ENCODE measurements around the gene POLR2E. TPM values are rescaled to one million over a fixed set of nuclear protein-coding genes. Genes with fewer than 3 reads are reported as not detected.

POLR2E gene
- total RNA-seq, 1 experiment from 2014 or later = 261 TPM

DNA sequence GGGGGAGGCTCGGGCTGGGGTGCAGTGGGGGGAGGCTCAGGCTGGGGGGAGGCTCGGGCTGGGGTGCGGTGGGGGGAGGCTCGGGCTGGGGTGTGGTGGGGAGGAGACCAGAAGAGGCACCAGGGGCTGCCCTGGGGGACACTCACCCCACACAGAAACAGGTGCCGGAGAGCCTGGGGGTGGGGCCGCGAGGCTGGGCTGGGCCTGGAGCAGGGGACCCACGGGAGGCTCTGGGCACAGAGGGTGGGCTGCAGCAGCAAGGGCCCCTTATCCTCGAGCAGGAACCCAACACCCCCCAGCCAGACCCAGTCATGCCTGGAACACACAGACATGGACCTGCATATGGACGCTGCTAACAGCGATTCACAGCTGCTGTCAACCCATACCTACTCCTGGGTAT, 42.9 kb upstream of the POLR2E start:
- Histone ChIP-seq H3K27me3 (ENCODE audit: insufficient read depth, low read length) (no peaks in the 10 kb centered on the region), H2BK20ac (ENCODE audit: low read depth, low read length, poor library complexity, severe bottlenecking) (no peak overlapping the region), H3K9me3 (ENCODE audit: control insufficient read depth, low read depth, low read length) (no peaks in the 10 kb centered on the region), H2AK5ac (ENCODE audit: insufficient read length, low read length) (no peak overlapping the region), H3K14ac (ENCODE audit: insufficient read depth, low read length) (no peak overlapping the region), H3K4ac (ENCODE audit: low read depth, low read length) (no peak overlapping the region), H4K91ac (ENCODE audit: insufficient read length, low read depth, low read length) (no peak overlapping the region), H3K27ac (ENCODE audit: insufficient read length, low read depth, low read length) (no peak overlapping the region), H3K79me2 (ENCODE audit: insufficient read depth, low read length) (no peaks in the 10 kb centered on the region), H2BK5ac (ENCODE audit: insufficient read length, low read length) (no peak overlapping the region), H2BK12ac (ENCODE audit: insufficient read length, low read depth, low read length) (no peak overlapping the region), H3T11ph (ENCODE audit: low read length) (no peak overlapping the region), H3K4me2 (ENCODE audit: insufficient read depth, insufficient read length, low read length) (no peak overlapping the region), H4K5ac (ENCODE audit: insufficient read length, low read depth, low read length) (no peak overlapping the region), H2AFZ (ENCODE audit: low read length) (no peak overlapping the region), H3K79me1 (ENCODE audit: insufficient read depth, low read depth, low read length, poor library complexity, severe bottlenecking) (no peaks in the 10 kb centered on the region), H3K23me2 (ENCODE audit: insufficient read length, low read depth, low read length, poor library complexity, severe bottlenecking) (no peaks in the 10 kb centered on the region), H4K20me1 (ENCODE audit: control insufficient read depth, insufficient read depth, insufficient read length) (no peaks in the 10 kb centered on the region), H4K8ac (replicated peaks; ENCODE audit: insufficient read length, low read depth, low read length) (no peak overlapping the region), H3K9ac (ENCODE audit: extremely low read depth, insufficient read length, low read length) (no peak overlapping the region), H3K56ac (ENCODE audit: insufficient read length, low read depth, low read length) (no peak overlapping the region), H2BK15ac (ENCODE audit: low read depth, low read length) (no peak overlapping the region), H2BK120ac (ENCODE audit: low read depth, low read length, poor library complexity, severe bottlenecking) (no peak overlapping the region), H3K4me1 (ENCODE audit: insufficient read depth, low read length) (no peaks in the 10 kb centered on the region), H3K18ac (ENCODE audit: insufficient read length, low read depth, low read length) (no peak overlapping the region), H3K23ac (ENCODE audit: insufficient read length, low read depth, low read length) (no peak overlapping the region)
- no peaks in the 10 kb centered on the region for H3K27me3 Mint-ChIP-seq (ENCODE audit: low read depth)
- DNase-seq = no peak
- H3K4me1 Mint-ChIP-seq = peaks cover 2 to 11% of the 10 kb centered on the region in 2 experiments
- no peak overlapping the region for H3K27ac Mint-ChIP-seq
- WGBS (ENCODE audit: extremely low coverage, insufficient read length, low lambda C conversion rate) = no CpG with 5 or more reads among the region's 11 CpGs
- peaks cover 0 to 4% of the 10 kb centered on the region in 2 experiments; a peak in 2 of 5 replicates for H3K9me3 Mint-ChIP-seq
- peaks cover 14 to 29% (median 20%) of the 10 kb centered on the region in 3 experiments for H3K36me3 Mint-ChIP-seq (ENCODE audit: insufficient read depth in 1 of 3, low read depth in 3 of 3)
- TF ChIP-seq, protein P1, sequence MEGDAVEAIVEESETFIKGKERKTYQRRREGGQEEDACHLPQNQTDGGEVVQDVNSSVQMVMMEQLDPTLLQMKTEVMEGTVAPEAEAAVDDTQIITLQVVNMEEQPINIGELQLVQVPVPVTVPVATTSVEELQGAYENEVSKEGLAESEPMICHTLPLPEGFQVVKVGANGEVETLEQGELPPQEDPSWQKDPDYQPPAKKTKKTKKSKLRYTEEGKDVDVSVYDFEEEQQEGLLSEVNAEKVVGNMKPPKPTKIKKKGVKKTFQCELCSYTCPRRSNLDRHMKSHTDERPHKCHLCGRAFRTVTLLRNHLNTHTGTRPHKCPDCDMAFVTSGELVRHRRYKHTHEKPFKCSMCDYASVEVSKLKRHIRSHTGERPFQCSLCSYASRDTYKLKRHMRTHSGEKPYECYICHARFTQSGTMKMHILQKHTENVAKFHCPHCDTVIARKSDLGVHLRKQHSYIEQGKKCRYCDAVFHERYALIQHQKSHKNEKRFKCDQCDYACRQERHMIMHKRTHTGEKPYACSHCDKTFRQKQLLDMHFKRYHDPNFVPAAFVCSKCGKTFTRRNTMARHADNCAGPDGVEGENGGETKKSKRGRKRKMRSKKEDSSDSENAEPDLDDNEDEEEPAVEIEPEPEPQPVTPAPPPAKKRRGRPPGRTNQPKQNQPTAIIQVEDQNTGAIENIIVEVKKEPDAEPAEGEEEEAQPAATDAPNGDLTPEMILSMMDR (conservative IDR thresholded peaks at IDR 0.05) = no peak
- H3K4me3 Mint-ChIP-seq = no peak overlapping the region
